ENCODE data around the gene SHISAL1. TPM values are rescaled to one million over a fixed set of nuclear protein-coding genes. Genes with fewer than 3 reads are reported as not detected.

The SHISAL1 gene
- total RNA-seq, 1 donor from 2014 or later = not detected

DNA sequence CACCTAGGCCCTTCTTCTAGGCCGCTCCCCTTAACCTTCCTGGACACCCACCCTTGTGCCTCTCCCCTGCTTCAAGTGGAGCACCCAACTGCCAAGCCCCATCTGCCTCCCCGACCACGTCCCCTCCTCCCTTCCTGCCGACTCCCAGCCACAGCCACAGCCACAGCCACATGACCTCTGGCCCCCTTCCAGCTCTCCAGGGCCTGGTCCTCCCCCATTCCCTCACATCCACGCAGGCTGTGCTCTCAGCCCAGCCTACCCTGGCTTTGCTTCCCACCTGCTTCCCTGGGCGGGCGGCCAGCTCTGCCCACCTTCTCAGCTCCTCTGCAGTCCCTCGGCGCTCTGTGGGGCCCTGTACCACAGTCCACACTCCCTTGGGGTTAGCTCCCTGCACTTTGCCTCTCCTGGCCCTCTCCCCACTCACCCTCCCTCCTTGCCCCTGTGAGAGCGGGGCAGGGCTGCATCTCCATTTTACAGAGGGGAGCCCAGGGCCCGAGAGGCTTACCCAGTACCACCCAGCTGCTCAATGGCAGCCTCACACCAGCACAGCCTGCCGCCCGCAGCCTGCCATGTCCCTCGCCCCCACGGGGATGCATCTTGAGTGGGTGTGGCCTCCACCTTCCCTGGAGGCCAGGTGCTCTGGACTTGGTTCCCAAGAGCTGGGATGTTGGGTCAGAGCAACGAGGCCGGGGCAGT lies 111.7 kb downstream of the SHISAL1 start:
- H3K4me1 Mint-ChIP-seq (ENCODE audit: low read depth) = peaks cover 9% of the 10 kb centered on the region
- H3K36me3 Mint-ChIP-seq (ENCODE audit: low read depth) = peaks cover 27% of the 10 kb centered on the region
- DNase-seq (ENCODE audit: low spot score) = no peak
- intact Hi-C loops (cut with micrococcal nuclease) = no loop called here
- H3K27ac Mint-ChIP-seq = no peak overlapping the region
- no peaks in the 10 kb centered on the region for H3K9me3 Mint-ChIP-seq
- no peaks in the 10 kb centered on the region for H3K27me3 Mint-ChIP-seq (ENCODE audit: insufficient read depth)
- H3K4me3 Mint-ChIP-seq = no peak overlapping the region

DNA sequence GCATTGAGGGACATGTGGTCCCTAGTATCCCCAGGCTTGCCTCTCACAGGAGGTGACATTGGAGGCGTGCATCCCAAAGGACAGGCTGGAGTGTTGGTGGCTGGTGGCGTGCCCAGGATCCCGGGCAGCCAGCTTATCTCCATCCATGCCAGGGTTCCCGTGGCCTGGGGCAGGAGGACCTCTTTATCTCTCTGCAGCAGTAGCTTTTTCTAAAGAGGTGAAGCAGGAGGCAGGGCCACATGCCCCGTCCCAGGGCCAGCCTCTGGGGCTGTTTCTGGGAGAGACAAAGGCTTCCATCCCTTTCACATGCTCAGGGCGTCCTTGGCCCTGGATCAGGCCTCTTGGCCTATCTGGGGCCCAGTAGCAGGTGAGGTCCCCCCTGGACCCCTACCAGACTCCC lies 112.3 kb downstream of the SHISAL1 start:
- peaks cover 27% of the 10 kb centered on the region for H3K36me3 Mint-ChIP-seq (ENCODE audit: low read depth)
- no peaks in the 10 kb centered on the region for H3K27me3 Mint-ChIP-seq (ENCODE audit: insufficient read depth)
- no peak for DNase-seq (ENCODE audit: low spot score)
- peaks cover 9% of the 10 kb centered on the region for H3K4me1 Mint-ChIP-seq (ENCODE audit: low read depth)
- H3K4me3 Mint-ChIP-seq = no peak overlapping the region
- no peak overlapping the region for H3K27ac Mint-ChIP-seq
- no peaks in the 10 kb centered on the region for H3K9me3 Mint-ChIP-seq
- intact Hi-C loops (cut with micrococcal nuclease) = no loop called here

DNA sequence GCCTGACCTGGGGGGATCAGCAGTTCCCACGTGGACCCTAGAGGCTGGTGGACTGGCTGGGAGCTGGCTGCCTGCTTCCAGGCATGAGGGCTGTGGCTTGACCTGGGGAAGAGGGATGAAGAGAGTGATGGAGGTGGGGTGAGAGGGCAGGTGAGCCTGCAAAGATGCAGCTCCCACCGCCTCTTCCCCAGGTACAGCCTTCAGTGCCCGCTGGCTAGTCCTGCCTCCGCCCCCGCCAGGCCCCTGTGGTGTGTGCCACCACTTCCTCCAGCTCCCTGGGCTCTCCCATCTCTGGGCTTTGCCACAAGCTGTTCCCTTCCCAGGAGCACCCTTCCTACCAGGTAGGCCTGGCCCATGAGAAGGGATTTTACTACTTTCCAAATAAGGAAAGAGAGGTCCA lies 112.9 kb downstream of the SHISAL1 start:
- Mint-ChIP-seq H3K4me1 (ENCODE audit: low read depth) (peaks cover 9% of the 10 kb centered on the region), H3K36me3 (ENCODE audit: low read depth) (peaks cover 29% of the 10 kb centered on the region), H3K9me3 (no peaks in the 10 kb centered on the region), H3K27me3 (ENCODE audit: insufficient read depth) (no peaks in the 10 kb centered on the region), H3K4me3 (no peak overlapping the region), H3K27ac (no peak overlapping the region)
- no peak for DNase-seq (ENCODE audit: low spot score)
- intact Hi-C loops (cut with micrococcal nuclease) = loop anchor here (10.0 kb wide), 2 partner anchors 135 to 425 kb away; no protein-coding TSS in a partner anchor

DNA sequence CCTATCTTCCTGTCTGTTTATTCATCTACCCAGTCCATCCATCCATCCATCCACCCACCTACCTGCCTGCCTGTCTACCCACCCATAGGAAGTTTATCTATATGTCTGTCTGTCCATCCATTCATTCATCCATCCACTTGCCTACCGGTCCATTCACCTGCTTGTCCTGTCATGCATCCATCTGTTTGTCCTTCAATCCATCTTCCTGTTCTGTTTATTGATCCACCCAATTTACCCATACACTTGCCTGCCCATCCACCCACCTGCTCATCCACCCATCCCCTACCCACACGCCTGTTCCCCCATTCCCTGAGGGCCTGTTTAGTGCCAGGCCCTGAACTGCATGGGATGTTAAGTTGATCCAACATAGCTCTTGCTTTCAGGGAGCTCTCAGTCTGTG lies 113.6 kb downstream of the SHISAL1 start:
- DNase-seq (ENCODE audit: low spot score) = no peak
- H3K36me3 Mint-ChIP-seq (ENCODE audit: low read depth) = peaks cover 35% of the 10 kb centered on the region
- H3K27ac Mint-ChIP-seq = no peak overlapping the region
- intact Hi-C loops (cut with micrococcal nuclease) = loop anchor here (10.0 kb wide), 2 partner anchors 136 to 426 kb away; no protein-coding TSS in a partner anchor
- H3K4me1 Mint-ChIP-seq (ENCODE audit: low read depth) = peaks cover 16% of the 10 kb centered on the region
- H3K9me3 Mint-ChIP-seq = no peaks in the 10 kb centered on the region
- H3K27me3 Mint-ChIP-seq (ENCODE audit: insufficient read depth) = no peaks in the 10 kb centered on the region
- no peak overlapping the region for H3K4me3 Mint-ChIP-seq

DNA sequence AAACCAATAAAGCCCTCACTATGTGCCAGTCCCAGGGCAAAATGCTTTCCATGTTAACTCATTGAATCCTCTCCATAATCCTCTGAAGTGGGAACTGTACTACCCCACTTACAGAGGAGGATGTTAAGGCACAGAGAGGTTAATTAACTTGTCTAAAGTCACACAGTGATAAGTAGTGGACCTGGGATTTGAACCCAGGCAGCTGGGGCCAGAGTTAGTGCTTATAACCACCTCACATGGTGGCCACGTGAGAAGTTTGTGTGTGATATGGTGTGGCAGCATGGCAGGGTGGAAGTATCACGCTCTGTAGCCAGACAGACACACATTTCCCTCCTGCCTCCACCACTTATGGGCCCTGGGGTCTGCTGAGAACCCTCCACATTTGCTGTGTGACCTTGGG lies 115.5 kb downstream of the SHISAL1 start:
- intact Hi-C loops (cut with micrococcal nuclease) = loop anchor here (10.0 kb wide), 2 partner anchors 138 to 428 kb away; no protein-coding TSS in a partner anchor
- H3K9me3 Mint-ChIP-seq = no peaks in the 10 kb centered on the region
- no peak overlapping the region for H3K4me3 Mint-ChIP-seq
- H3K27ac Mint-ChIP-seq = no peak overlapping the region
- H3K27me3 Mint-ChIP-seq (ENCODE audit: insufficient read depth) = no peaks in the 10 kb centered on the region
- DNase-seq (ENCODE audit: low spot score) = no peak
- H3K4me1 Mint-ChIP-seq (ENCODE audit: low read depth) = peaks cover 31% of the 10 kb centered on the region
- H3K36me3 Mint-ChIP-seq (ENCODE audit: low read depth) = peaks cover 37% of the 10 kb centered on the region

DNA sequence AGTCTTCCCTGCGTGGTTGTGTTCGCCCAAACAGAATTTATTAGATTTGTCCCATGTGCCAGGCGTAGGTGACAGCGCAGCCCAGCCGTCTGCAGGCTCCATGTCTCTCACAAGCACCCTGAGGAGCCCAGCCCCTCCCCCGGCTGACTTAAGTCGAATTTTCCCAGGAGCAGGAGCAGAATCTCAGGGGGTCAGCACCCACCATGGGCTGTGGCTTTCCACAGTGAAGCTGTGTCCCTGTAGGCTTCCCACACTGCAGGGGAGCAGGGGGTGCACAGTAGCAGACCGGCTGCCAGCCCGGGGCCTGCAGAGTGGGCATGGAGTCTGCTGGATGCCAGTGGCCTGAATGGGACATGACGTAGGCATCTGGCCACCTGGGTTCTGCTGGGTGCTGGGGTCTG lies 116.0 kb downstream of the SHISAL1 start:
- H3K4me3 Mint-ChIP-seq = no peak overlapping the region
- no peaks in the 10 kb centered on the region for H3K27me3 Mint-ChIP-seq (ENCODE audit: insufficient read depth)
- intact Hi-C loops (cut with micrococcal nuclease) = loop anchor here (10.0 kb wide), 2 partner anchors 138 to 428 kb away; no protein-coding TSS in a partner anchor
- no peak overlapping the region for H3K27ac Mint-ChIP-seq
- DNase-seq (ENCODE audit: low spot score) = no peak
- H3K4me1 Mint-ChIP-seq (ENCODE audit: low read depth) = peaks cover 33% of the 10 kb centered on the region
- no peaks in the 10 kb centered on the region for H3K9me3 Mint-ChIP-seq
- H3K36me3 Mint-ChIP-seq (ENCODE audit: low read depth) = peaks cover 37% of the 10 kb centered on the region

DNA sequence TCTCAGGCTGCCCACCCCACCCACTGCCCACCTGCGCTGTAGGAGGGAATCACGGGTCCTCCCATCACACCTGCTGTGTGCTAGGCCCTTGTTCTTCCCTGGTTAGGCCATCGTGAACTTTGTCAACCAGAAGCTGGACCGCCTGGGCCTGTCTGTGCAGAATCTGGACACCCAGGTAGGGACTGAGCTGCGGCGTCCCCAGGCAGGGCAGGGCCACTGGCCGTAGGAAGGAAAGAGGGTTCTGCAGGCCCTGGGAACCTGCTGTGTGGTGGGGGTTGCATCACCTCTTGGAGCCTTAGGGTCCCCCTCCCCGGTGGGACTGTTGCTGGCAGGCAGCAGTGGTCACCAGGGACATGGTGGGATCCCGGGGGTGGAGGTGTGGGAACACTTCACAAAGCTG lies 116.5 kb downstream of the SHISAL1 start:
- H3K27me3 Mint-ChIP-seq (ENCODE audit: insufficient read depth) = no peaks in the 10 kb centered on the region
- intact Hi-C loops (cut with micrococcal nuclease) = loop anchor here (10.0 kb wide), 2 partner anchors 139 to 429 kb away; no protein-coding TSS in a partner anchor
- H3K9me3 Mint-ChIP-seq = no peaks in the 10 kb centered on the region
- peaks cover 39% of the 10 kb centered on the region for H3K36me3 Mint-ChIP-seq (ENCODE audit: low read depth)
- H3K4me3 Mint-ChIP-seq = no peak overlapping the region
- H3K4me1 Mint-ChIP-seq (ENCODE audit: low read depth) = peaks cover 38% of the 10 kb centered on the region
- DNase-seq (ENCODE audit: low spot score) = no peak
- no peak overlapping the region for H3K27ac Mint-ChIP-seq

DNA sequence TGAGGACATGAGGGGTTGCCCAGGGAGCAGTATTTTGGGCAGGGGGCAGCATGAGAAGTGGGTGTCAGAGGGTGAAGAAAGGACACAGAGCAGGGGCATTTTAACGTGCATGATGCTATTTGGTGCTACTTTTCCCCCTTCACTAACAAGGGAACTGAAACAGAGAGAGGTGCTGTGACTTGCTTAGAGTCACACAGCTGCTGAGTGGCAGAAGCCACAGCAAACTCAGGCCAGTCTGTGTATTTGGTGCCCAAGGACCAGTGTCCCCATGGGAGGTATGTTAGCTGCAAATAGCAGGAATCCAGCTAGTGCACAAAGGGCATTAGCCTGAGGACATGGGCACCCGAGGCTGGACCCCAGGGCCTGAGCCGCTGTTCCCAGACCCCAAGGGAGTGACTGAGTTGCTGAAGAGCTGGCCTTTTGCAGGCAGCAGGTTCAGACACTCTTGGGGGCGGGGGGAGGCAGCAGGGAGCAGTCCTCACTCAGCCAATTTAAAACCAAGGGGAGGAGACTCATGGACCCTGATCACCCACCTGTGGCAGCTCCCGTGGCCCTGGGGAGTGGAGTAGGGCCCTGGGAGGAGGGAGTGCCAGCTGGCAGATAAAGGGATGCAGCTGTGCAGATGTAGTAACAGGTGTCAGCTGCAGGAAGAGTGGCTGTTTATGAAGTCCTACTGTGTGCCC lies 117.4 kb downstream of the SHISAL1 start:
- H3K27ac Mint-ChIP-seq = no peak overlapping the region
- no peak for DNase-seq (ENCODE audit: low spot score)
- H3K36me3 Mint-ChIP-seq (ENCODE audit: low read depth) = peaks cover 39% of the 10 kb centered on the region

DNA sequence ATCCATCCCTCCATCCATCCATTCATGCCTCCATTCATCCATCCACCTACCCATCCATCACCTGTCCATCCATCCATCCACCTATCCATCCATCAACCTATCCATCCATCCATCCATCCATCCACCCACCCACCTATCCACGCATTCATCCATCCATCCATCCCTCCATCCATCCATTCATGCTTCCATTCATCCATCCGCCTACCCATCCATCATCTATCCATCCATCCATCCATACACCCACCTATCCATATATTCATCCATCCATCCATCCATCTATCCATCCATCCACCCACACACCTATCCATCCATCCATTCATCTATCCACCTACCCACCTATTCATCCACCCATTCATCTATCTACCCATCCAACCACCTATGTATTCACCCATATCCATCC lies 118.2 kb downstream of the SHISAL1 start:
- Mint-ChIP-seq H3K4me1 (ENCODE audit: low read depth) (peaks cover 34% of the 10 kb centered on the region), H3K36me3 (ENCODE audit: low read depth) (peaks cover 37% of the 10 kb centered on the region), H3K9me3 (no peaks in the 10 kb centered on the region), H3K4me3 (no peak overlapping the region), H3K27ac (peak overlapping the region; percentile 14), H3K27me3 (ENCODE audit: insufficient read depth) (no peaks in the 10 kb centered on the region)
- intact Hi-C loops (cut with micrococcal nuclease) = loop anchor here (5.0 to 10.0 kb wide), 3 partner anchors 140 to 430 kb away; partner anchors contain the start of gene RTL6
- DNase-seq (ENCODE audit: low spot score) = no peak

More for the DNA sequence above, 117.4 kb downstream of the SHISAL1 start:
- Mint-ChIP-seq H3K9me3 (no peaks in the 10 kb centered on the region), H3K4me1 (ENCODE audit: low read depth) (peaks cover 37% of the 10 kb centered on the region), H3K4me3 (no peak overlapping the region), H3K27me3 (ENCODE audit: insufficient read depth) (no peaks in the 10 kb centered on the region)
- intact Hi-C loops (cut with micrococcal nuclease) = loop anchor here (10.0 kb wide), 2 partner anchors 139 to 429 kb away; no protein-coding TSS in a partner anchor

Other genes starting within 250 kb of the SHISAL1 start
- gene PARVG, start 132.0 kb downstream of the SHISAL1 start, total RNA-seq = 50.6 and 52.8 TPM in 2 replicates
- 7.3 and 7.4 TPM in 2 replicates for gene RTL6, start 185.3 kb upstream of the SHISAL1 start, total RNA-seq